ENCODE results near the gene TOR1B.
"Not testable (repeated sequence)": the region's sequence is repeated elsewhere in the genome, so short reads cannot be mapped to it uniquely, and the experiment has no call there.

Gene TOR1B, protein sequence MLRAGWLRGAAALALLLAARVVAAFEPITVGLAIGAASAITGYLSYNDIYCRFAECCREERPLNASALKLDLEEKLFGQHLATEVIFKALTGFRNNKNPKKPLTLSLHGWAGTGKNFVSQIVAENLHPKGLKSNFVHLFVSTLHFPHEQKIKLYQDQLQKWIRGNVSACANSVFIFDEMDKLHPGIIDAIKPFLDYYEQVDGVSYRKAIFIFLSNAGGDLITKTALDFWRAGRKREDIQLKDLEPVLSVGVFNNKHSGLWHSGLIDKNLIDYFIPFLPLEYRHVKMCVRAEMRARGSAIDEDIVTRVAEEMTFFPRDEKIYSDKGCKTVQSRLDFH

GRCh38 chr9:129802833-129803675 lies at the start of gene TOR1B:
Gene TOR1B (plus strand): TSS chr9:129803184. CDS start chr9:129803213, 29 bp downstream.
- DNase-seq (ENCODE audit: low read depth in 3 of 3, low spot score in 1 of 3): peak; percentile 86 to 92 (median 87)

DNA sequence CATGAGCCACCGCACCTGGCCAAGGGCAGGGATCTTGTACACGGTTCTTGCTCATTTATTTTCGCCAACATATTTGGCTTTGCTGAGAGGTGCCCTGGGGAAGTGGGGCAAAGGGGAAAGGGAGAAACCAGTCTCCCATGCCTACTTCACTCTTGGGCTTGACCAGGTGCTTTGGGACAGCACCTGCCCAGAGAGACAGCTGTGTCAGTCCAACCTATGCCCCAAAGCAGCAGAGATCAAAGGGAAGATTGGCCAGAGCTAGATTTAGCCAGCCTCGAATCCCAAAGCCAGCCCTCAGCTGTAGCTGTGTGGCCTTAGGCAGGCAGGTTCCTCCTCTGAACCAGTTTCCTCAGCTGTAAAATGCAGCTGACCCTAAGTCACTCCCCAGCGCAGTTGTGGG lies 47.8 kb upstream of the TOR1B start:
- DNase-seq (ENCODE audit: low read depth in 3 of 3, low spot score in 1 of 3): no peak

DNA sequence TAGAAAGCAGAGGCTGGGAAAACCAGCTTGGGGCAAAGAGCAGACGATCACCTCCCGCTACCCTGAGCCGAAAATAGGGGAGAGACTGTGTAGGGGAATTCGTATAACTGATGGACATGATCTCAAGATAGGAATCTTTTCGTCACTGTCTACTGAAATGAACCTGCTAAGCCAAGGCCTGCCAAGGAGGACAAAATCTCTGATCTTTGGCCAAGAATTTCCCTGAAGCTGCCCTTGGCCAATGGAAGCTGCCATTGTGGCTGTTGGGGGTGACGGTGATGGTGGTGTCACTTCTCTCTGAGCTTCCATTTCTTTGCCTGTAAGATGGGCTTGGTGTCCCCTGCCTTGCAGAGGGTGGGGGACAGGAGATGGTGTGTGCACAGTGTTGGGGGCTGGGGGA lies 46.8 kb upstream of the TOR1B start:
- no peak for DNase-seq (ENCODE audit: low read depth in 3 of 3, low spot score in 1 of 3)

- DNase-seq (ENCODE audit: low read depth in 3 of 3, low spot score in 1 of 3): no peak
Observed at GRCh38 chr9:129757045-129757444, 45.9 kb upstream of the TOR1B start.

DNA sequence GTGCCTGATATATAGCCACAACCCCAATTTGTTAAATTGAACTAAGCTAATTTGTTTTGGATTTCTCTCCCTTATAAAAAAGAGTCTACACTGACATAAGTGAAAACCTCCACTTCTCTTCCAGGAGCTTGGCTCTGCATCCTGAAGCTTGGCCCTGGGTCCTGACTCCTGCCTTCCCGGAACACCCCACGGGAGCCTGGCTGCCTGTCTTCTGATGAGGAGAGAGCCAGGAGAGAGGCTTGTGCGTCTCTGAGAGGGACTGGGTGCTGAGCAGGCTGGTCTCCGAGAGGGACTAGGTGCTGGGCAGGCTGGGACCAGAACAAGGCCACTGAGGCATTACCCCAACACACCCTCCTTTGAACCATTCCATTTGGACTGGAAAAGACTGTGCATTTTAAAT lies 43.7 kb upstream of the TOR1B start:
- DNase-seq (ENCODE audit: low read depth in 3 of 3, low spot score in 1 of 3): no peak

GRCh38 chr9:129759804-129760502 lies 43.0 kb upstream of the TOR1B start:
- DNase-seq (ENCODE audit: low read depth in 3 of 3, low spot score in 1 of 3): no peak

DNA sequence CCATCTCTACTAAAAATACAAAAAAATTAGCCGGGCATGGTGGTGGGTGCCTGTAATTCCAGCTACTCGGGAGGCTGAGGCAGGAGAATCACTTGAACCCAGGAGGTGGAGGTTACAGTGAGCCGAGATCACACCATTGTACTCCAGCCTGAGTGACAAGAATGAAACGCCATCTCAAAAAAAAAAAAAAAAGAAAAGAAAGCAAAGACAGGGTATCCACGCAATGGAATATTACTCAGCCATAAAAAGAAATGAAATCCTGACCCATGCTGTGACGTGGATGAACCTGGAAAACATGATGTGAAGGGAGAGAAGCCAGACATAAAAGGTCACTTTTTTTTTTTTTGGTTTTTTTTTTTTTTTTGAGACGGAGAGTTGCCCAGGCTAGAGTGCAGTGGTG lies 42.2 kb upstream of the TOR1B start:
- DNase-seq (ENCODE audit: low read depth in 3 of 3, low spot score in 1 of 3): not testable (repeated sequence)

GRCh38 chr9:129761293-129761900 lies 41.6 kb upstream of the TOR1B start:
- no peak for DNase-seq (ENCODE audit: low read depth in 3 of 3, low spot score in 1 of 3)

- no peak for DNase-seq (ENCODE audit: low read depth in 3 of 3, low spot score in 1 of 3)
Observed at GRCh38 chr9:129761901-129762369, 41.0 kb upstream of the TOR1B start.

- not testable (repeated sequence) for DNase-seq (ENCODE audit: low read depth in 3 of 3, low spot score in 1 of 3)
Observed at GRCh38 chr9:129762370-129762984, 40.5 kb upstream of the TOR1B start.

DNA sequence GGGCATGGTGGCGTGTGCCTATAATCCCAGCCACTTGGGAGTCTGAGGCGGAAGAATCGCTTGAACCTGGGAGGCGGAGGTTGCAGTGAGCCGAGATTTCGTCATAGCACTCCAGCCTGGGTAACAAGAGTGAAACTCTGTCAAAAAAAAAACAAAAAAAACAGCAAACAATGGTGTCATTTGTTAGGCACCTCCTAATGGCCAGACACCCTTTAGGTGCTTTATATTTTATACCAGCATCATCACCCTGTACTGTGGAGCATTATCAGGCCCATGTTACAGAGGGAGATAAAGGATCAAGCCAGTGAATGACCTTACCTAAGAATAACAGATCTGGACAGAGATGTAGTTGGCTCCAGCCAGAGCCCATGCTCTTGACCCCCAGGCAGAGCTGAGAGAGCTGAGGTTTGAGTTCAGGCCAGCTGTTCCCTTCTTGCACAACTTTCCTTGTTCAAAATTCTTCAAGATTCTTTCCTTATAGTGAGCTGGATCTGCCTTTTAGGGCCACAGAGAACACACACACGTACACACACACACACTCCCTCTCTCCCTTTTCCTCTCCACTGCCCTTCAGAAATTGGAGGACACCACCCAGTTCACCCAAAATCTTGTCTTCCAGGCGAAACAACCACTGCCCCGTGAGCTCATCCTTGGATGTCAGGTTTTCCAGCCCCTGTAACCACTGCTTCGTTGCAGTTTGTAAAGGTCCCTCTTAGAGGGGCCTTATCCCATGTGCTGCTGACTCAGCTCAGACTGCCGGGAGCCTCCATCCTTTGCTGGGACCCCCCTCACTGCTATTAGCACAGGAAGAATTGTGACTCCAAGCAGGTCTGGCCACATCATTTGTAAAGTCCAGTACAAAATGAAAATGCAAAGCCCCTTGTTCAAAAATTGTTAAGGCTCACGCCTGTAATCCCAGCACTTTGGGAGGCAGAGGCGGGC lies 39.7 kb upstream of the TOR1B start:
- DNase-seq (ENCODE audit: low read depth in 3 of 3, low spot score in 1 of 3): no peak

- DNase-seq (ENCODE audit: low read depth in 3 of 3, low spot score in 1 of 3): no peak
Observed at GRCh38 chr9:129765764-129766317, 37.1 kb upstream of the TOR1B start.

DNA sequence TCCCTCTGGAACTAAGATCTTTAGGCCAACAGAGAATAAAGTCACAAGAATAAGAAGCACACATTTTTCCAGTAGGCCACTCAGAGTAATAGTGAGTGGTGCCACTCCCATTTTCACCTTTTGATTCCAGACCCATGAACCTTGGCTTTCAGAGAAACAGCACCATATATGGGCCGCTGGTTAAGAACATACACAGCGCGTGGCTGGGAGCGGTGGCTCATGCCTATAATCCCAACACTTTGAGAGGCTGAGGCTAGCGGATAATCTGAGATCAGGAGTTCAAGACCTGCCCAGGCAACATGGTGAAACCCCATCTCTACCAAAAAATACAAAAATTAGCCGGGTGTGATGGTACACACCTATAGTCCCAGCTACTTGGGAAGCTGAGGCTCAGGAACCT lies 34.5 kb upstream of the TOR1B start:
- DNase-seq (ENCODE audit: low read depth in 3 of 3, low spot score in 1 of 3): no peak

- no peak for DNase-seq (ENCODE audit: low read depth in 3 of 3, low spot score in 1 of 3)
Observed at GRCh38 chr9:129769669-129770068, 33.3 kb upstream of the TOR1B start.

GRCh38 chr9:129770741-129771140 lies 32.2 kb upstream of the TOR1B start:
- DNase-seq (ENCODE audit: low read depth in 3 of 3, low spot score in 1 of 3): no peak

DNA sequence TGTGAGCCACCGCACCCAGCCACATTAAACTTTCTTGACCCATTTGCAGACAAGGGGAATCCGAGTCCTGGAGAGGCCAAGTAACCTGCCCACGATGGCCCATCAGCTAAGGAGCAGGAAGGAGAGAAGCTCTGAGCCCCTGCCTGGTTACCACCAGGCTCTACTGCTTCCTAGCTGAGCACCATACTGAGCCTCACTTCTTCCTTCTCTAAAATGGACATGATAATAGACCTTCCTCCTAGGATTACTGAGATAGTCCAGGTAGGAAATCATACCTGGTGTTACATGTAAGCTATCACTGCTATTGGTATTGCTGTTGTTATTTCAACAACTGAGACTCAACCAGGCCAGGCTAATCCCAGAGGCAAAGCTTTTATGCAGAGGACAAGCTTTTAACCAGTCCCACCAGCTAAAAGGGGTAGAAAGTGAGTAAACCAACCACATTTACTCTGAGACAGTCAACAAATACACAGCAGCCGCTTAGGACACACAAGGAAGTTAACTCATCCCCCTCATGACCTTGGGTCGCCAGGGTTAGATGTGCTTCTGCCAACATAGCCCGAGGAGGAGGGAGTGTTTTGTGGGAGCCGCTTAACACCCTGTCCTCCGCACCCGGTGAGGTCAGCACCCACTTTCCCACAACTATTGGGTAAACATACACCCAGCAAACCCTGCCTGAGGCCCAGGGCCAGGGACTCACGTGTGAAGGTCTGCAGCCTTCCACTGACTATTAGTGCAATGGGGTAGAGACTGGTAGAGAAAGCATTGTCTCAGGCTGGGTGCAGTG lies 29.5 kb upstream of the TOR1B start:
- no peak for DNase-seq (ENCODE audit: low read depth in 3 of 3, low spot score in 1 of 3)

DNA sequence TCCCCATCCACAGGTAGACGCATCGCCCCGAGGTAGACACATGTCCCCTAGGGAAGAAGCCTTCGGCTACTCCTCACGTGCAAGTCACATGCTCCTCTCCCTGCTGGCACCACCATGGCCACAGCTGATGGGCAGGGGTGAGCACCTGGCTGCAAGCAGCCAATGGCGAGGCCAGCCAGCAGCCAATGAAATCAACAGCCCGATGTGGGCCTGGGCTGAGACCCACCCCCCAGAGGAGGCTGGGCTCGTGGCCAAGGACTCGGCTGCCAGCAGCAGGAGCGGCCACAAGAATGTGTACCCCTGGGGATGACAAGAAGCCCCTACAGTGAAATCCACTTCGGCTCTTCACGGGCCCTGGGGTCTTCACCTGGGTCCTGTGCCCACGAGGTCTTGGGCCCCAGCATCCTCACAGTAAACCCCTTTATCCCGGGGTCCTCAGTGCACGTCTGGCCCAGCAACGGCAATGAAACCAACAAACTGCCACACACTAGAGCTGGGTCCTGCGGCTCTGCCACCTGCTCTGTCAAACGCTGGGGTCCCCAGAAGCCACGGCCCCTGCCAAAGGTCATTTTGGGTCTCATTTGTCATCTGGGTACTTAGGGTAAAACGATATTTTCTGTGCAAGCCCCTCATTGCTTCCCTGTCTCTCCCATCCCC lies 28.1 kb upstream of the TOR1B start:
- no peak for DNase-seq (ENCODE audit: low read depth in 3 of 3, low spot score in 1 of 3)

- DNase-seq (ENCODE audit: low read depth in 3 of 3, low spot score in 1 of 3): no peak
Observed at GRCh38 chr9:129775448-129775798, 27.6 kb upstream of the TOR1B start.

Data from stimulated activated CD4-positive, alpha-beta T cell treated with anti-CD3 and anti-CD28 coated beads, TNF-alpha, amount 100 ng/mL, for 1 hour (primary cell).